Stimulated activated CD4-positive, alpha-beta T cell treated with anti-CD3 and anti-CD28 coated beads, Interleukin-4, amount 100 ng/mL, for 4 hours (primary cell): ENCODE results near the gene SDC3.
A peak's percentile ranks its signal among the peaks of the same experiment; 100 is the strongest.

Experiments
- DNase-seq, 2 experiments: peaks; one replicate each; pipeline ENCODE4 v3.0.0-alpha.2; 2020

Gene SDC3

GRCh38 chr1:30927448-30927847 lies 18.9 kb upstream of the SDC3 start:
- DNase-seq: no peak

GRCh38 chr1:30923597-30923996 lies 15.0 kb upstream of the SDC3 start:
- no peak for DNase-seq

- no peak for DNase-seq
Measured at GRCh38 chr1:30920827-30921226, 12.3 kb upstream of the SDC3 start.

GRCh38 chr1:30919025-30919881 lies 10.7 kb upstream of the SDC3 start:
- no peak for DNase-seq

- no peak for DNase-seq
Measured at GRCh38 chr1:30916296-30916695, 7.7 kb upstream of the SDC3 start.

GRCh38 chr1:30915491-30916230 lies 7.1 kb upstream of the SDC3 start:
- DNase-seq: no peak

GRCh38 chr1:30914931-30915330 lies 6.4 kb upstream of the SDC3 start:
- no peak for DNase-seq

GRCh38 chr1:30914587-30914922 lies 6.0 kb upstream of the SDC3 start:
- DNase-seq: no peak

GRCh38 chr1:30912913-30913652 lies 4.5 kb upstream of the SDC3 start:
- no peak for DNase-seq

- no peak for DNase-seq
Measured at GRCh38 chr1:30912224-30912623, 3.7 kb upstream of the SDC3 start.

GRCh38 chr1:30911059-30911954 lies 2.7 kb upstream of the SDC3 start:
- DNase-seq: peak; percentile 22 to 49

- no peak for DNase-seq
Measured at GRCh38 chr1:30909365-30910068, 959 bp upstream of the SDC3 start.

- no peak for DNase-seq
Measured at GRCh38 chr1:30908316-30908695, 252 bp downstream of the SDC3 start.

- no peak for DNase-seq
Measured at GRCh38 chr1:30907481-30908315, 860 bp downstream of the SDC3 start.

GRCh38 chr1:30906631-30907441 lies 1.7 kb downstream of the SDC3 start:
- DNase-seq: no peak

GRCh38 chr1:30905916-30906620 lies 2.5 kb downstream of the SDC3 start:
- DNase-seq: no peak

GRCh38 chr1:30905403-30905802 lies 3.2 kb downstream of the SDC3 start:
- no peak for DNase-seq

- no peak for DNase-seq
Measured at GRCh38 chr1:30904962-30905335, 3.6 kb downstream of the SDC3 start.

- no peak for DNase-seq
Measured at GRCh38 chr1:30904191-30904961, 4.2 kb downstream of the SDC3 start.
